ENCODE measurements around the gene OR9A2.

Gene OR9A2

GRCh38 chr7:143043391-143043790 is 16.5 kb upstream of the OR9A2 start:
- H3K4me3 ChIP-seq (ENCODE audit: low read depth, low read length), result no peak overlapping the region
- DNase-seq (ENCODE audit: low read depth, low spot score), result no peak
- in situ Hi-C loops (cut with HindIII; ENCODE audit: low sequenced_read_pairs), result no loop called here
- TF ChIP-seq, protein P1, sequence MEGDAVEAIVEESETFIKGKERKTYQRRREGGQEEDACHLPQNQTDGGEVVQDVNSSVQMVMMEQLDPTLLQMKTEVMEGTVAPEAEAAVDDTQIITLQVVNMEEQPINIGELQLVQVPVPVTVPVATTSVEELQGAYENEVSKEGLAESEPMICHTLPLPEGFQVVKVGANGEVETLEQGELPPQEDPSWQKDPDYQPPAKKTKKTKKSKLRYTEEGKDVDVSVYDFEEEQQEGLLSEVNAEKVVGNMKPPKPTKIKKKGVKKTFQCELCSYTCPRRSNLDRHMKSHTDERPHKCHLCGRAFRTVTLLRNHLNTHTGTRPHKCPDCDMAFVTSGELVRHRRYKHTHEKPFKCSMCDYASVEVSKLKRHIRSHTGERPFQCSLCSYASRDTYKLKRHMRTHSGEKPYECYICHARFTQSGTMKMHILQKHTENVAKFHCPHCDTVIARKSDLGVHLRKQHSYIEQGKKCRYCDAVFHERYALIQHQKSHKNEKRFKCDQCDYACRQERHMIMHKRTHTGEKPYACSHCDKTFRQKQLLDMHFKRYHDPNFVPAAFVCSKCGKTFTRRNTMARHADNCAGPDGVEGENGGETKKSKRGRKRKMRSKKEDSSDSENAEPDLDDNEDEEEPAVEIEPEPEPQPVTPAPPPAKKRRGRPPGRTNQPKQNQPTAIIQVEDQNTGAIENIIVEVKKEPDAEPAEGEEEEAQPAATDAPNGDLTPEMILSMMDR (IDR thresholded peaks at IDR 0.05; ENCODE audit: low read depth, low read length), result no peak

DNA sequence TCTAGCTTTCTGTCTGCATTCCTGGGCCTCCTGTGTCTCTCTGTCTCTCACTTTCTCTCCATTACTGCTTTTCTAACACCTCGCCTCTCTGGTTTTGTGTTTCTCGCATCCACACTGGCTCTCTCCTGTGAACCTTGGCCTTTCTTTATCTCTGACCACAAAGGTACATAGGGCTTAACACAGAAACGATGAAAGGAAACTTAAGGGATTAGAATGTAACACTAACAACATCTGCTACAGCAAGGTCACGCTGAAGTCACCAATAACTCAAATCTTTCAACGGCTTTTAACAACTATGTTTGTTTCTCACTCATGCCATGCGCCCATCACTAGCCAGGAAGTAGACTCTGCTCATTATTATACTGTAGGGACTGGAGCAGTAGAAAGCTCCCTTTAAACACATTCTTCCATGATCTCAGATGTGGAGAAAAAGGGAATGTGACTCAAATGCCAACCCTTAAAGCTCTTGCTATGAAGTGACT is 15.9 kb upstream of the OR9A2 start:
- no peak for DNase-seq (ENCODE audit: low read depth, low spot score)
- TF ChIP-seq, protein P1 (IDR thresholded peaks at IDR 0.05; ENCODE audit: low read depth, low read length), result no peak
- H3K4me3 ChIP-seq (ENCODE audit: low read depth, low read length), result no peak overlapping the region
- in situ Hi-C loops (cut with HindIII; ENCODE audit: low sequenced_read_pairs), result no loop called here

- no peak overlapping the region for H3K4me3 ChIP-seq (ENCODE audit: low read depth, low read length)
- in situ Hi-C loops (cut with HindIII; ENCODE audit: low sequenced_read_pairs), result no loop called here
- TF ChIP-seq, protein P1 (IDR thresholded peaks at IDR 0.05; ENCODE audit: low read depth, low read length), result no peak
- no peak for DNase-seq (ENCODE audit: low read depth, low spot score)
Measured at GRCh38 chr7:143042159-143042789, 15.3 kb upstream of the OR9A2 start.

GRCh38 chr7:143041346-143041745 is 14.4 kb upstream of the OR9A2 start:
- DNase-seq (ENCODE audit: low read depth, low spot score), result no peak
- in situ Hi-C loops (cut with HindIII; ENCODE audit: low sequenced_read_pairs), result no loop called here
- TF ChIP-seq, protein P1 (IDR thresholded peaks at IDR 0.05; ENCODE audit: low read depth, low read length), result no peak
- no peak overlapping the region for H3K4me3 ChIP-seq (ENCODE audit: low read depth, low read length)

DNA sequence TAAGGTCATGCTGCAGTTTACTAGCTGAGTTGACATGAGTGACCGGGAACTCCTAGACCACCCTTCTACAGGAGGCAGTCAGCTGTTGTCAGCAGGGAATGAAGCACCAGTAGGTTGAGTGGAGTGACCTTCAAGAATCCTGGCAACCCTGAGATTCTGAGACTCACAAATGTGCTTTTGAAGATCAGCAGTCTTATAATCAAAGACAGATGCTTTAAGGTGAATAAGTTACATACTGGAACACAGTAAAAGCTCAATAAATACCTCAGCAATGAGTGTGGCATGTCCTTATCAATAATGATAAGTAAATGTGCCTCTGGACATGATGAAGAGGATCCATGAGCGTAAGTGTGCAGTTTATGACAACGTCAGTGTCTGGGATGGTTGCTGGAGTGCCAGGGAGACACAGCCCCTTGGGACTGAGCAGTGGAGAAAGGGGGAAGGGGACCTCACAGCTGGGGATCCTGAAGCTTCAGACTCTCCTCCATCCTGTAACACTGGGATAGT is 13.3 kb upstream of the OR9A2 start:
- TF ChIP-seq, protein P1 (IDR thresholded peaks at IDR 0.05; ENCODE audit: low read depth, low read length), result no peak
- in situ Hi-C loops (cut with HindIII; ENCODE audit: low sequenced_read_pairs), result no loop called here

DNA sequence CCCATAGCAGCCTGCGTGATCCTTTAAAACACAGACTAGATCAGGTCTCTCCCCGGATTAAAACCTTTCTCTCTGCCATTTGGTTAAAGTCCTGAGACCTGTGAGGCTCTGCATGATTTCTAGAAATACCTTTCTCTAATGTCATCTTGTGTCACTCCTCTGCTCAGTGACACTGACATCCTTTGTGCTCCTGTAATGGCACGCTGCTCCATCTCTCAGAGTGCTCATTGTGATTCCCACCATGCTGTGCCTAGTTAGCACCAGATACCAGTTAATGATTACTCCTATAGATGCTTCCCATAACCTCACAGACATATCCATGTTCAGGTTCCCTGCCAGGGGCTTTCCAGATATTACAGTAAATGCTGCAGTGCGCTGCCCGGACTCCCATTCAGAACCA is 11.7 kb upstream of the OR9A2 start:
- in situ Hi-C loops (cut with HindIII; ENCODE audit: low sequenced_read_pairs), result no loop called here
- no peak for DNase-seq (ENCODE audit: low read depth, low spot score)
- no peak overlapping the region for H3K4me3 ChIP-seq (ENCODE audit: low read depth, low read length)
- TF ChIP-seq, protein P1 (IDR thresholded peaks at IDR 0.05; ENCODE audit: low read depth, low read length), result no peak

More for the DNA sequence above, 13.3 kb upstream of the OR9A2 start:
- DNase-seq (ENCODE audit: low read depth, low spot score), result no peak
- no peak overlapping the region for H3K4me3 ChIP-seq (ENCODE audit: low read depth, low read length)
